Peyer's patch (tissue), 4 donors: Measurements from ENCODE around the gene PPP1R26.

Experiments
- POLR2A ChIP-seq, 2 donors: fragments of 450-650 bp; IDR thresholded peaks; one replicate each; pipeline ENCODE4 v1.5.1; 2017; ENCODE audit warnings: antibody characterized with exemption in 2 of 2, mild to moderate bottlenecking in 2 of 2, moderate library complexity in 2 of 2
- TF ChIP-seq, protein P1 (sequence below), 6 experiments: fragments of 450-650 bp in 4 of 6; fragments of 200-600 bp in 2 of 6; sonication (generic) in 1 of 6; IDR thresholded peaks; one replicate each; pipeline ENCODE4 v1.5.1; 2017 to 2019; ENCODE audit warnings: antibody characterized with exemption in 6 of 6, mild to moderate bottlenecking in 3 of 6, moderate library complexity in 1 of 6

DNA sequence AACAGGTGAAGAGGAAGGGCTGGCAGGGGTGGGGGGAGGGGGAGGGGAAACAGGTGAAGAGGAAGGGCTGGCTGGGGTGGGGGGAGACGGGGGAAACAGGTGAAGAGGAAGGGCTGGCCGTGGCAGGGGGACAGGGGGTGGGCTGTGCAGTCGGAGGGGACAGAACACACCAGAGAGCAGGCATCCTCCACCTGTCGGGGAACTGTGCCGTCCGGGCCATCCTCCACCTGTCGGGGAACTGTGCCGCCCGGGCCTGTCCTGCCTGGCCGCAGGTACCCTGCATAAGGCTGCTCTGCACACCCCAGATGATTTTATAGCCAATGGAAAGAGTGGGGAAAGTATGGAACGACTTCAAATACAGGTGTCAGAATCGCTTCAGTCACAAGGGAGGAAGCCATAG is 32.5 kb upstream of the PPP1R26 start:
- TF ChIP-seq, protein P1, sequence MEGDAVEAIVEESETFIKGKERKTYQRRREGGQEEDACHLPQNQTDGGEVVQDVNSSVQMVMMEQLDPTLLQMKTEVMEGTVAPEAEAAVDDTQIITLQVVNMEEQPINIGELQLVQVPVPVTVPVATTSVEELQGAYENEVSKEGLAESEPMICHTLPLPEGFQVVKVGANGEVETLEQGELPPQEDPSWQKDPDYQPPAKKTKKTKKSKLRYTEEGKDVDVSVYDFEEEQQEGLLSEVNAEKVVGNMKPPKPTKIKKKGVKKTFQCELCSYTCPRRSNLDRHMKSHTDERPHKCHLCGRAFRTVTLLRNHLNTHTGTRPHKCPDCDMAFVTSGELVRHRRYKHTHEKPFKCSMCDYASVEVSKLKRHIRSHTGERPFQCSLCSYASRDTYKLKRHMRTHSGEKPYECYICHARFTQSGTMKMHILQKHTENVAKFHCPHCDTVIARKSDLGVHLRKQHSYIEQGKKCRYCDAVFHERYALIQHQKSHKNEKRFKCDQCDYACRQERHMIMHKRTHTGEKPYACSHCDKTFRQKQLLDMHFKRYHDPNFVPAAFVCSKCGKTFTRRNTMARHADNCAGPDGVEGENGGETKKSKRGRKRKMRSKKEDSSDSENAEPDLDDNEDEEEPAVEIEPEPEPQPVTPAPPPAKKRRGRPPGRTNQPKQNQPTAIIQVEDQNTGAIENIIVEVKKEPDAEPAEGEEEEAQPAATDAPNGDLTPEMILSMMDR (IDR thresholded peaks at IDR 0.05): no peak
- no peak for TF ChIP-seq POLR2A (IDR thresholded peaks at IDR 0.05)
